ENCODE measurements around the gene DKK3.

DNA sequence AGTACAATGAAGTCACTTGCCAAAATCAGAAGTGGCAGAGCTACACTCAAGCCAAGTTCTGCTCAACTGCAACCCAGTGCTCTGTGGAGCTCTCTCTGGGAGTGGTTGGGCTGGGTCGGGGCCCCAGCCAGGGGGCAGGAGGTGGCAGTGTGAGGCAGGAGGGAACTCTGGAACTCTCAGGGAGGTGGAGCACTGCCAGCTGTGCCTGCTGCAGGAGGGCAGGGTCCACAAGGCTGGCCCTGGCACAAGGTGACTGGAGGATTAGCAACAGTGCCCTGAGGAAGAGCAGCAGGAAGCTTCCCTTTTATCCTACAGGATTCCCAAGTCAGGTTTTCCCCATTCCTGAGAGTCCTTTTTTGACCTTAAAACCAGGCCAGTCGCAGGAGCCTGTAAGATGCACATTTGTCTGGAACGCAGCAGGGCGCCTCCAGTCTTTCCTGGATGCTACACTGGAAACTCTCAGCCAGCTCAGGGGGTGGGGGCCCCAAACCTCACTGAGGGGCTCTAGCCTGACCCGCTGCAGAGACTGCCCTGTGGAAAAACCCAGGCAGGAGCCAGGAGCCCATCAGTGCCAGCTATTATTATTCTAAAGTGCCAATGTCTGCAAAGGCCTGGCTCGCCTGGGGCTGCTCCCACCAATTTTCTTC is 31.8 kb downstream of the DKK3 start:
- TF ChIP-seq, protein P1, sequence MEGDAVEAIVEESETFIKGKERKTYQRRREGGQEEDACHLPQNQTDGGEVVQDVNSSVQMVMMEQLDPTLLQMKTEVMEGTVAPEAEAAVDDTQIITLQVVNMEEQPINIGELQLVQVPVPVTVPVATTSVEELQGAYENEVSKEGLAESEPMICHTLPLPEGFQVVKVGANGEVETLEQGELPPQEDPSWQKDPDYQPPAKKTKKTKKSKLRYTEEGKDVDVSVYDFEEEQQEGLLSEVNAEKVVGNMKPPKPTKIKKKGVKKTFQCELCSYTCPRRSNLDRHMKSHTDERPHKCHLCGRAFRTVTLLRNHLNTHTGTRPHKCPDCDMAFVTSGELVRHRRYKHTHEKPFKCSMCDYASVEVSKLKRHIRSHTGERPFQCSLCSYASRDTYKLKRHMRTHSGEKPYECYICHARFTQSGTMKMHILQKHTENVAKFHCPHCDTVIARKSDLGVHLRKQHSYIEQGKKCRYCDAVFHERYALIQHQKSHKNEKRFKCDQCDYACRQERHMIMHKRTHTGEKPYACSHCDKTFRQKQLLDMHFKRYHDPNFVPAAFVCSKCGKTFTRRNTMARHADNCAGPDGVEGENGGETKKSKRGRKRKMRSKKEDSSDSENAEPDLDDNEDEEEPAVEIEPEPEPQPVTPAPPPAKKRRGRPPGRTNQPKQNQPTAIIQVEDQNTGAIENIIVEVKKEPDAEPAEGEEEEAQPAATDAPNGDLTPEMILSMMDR (IDR thresholded peaks at IDR 0.05), result no peak
- TF ChIP-seq POLR2AphosphoS5 (IDR thresholded peaks at IDR 0.05) (no peak), POLR2A (IDR thresholded peaks at IDR 0.05; ENCODE audit: low read depth) (no peak)
